A673 (cell line): Measurements from ENCODE around the gene RBBP5. TPM values are rescaled to one million over a fixed set of nuclear protein-coding genes. Genes with fewer than 3 reads are reported as not detected.

Source experiments
- BruUV-seq: library from RNA; stranded (reverse); fragments of 400-500 nt; replicated peaks from 2 replicates; lab custom pipeline; 2021; lab: Mats Ljungman, UMichigan
- CTCF ChIA-PET: fragments of 300-600 bp; sonication (Branson Sonifier 250); formaldehyde crosslinking; loops from one replicate; lab custom pipeline; 2022; ENCODE audit warnings: antibody characterized with exemption; lab: Charles Lee
- POLR2A ChIA-PET: fragments of 300-600 bp; sonication (Branson Sonifier 250); formaldehyde crosslinking; loops from one replicate; lab custom pipeline; 2022; ENCODE audit warnings: antibody characterized with exemption; ENCODE audit not compliant: low non-redundant PET; lab: Charles Lee
- DNase-seq: peaks from one replicate; pipeline ENCODE4 v3.0.0-alpha.2; 2015; ENCODE audit warnings: low spot score
- H3K27ac ChIP-seq: fragments of 200-600 bp; sonication (generic); 2 replicates; pipeline ENCODE4 v1.5.1; 2016; ENCODE audit warnings: mixed run types, low read depth, mild to moderate bottlenecking, mixed read lengths, antibody characterized with exemption, low read length; ENCODE audit not compliant: poor library complexity, severe bottlenecking
- H3K27me3 ChIP-seq: fragments of 200-600 bp; sonication (generic); replicated peaks from 2 replicates; pipeline ENCODE4 v1.6.1; 2017; ENCODE audit warnings: mixed run types, low read depth, mild to moderate bottlenecking, mixed read lengths, antibody characterized with exemption, low read length; ENCODE audit not compliant: insufficient read depth, poor library complexity
- H3K36me3 ChIP-seq: fragments of 200-600 bp; sonication (generic); 2 replicates; pipeline ENCODE4 v1.6.1; 2016; ENCODE audit warnings: mixed run types, mild to moderate bottlenecking, mixed read lengths, antibody characterized with exemption, low read length; ENCODE audit not compliant: insufficient read depth, poor library complexity, severe bottlenecking
- H3K4me1 ChIP-seq: fragments of 200-600 bp; sonication (generic); 2 replicates; pipeline ENCODE4 v1.6.1; 2017; ENCODE audit warnings: mixed run types, mild to moderate bottlenecking, mixed read lengths, antibody characterized with exemption, low read length; ENCODE audit not compliant: insufficient read depth, poor library complexity, severe bottlenecking
- H3K4me3 ChIP-seq: fragments of 200-600 bp; sonication (generic); 2 replicates; pipeline ENCODE4 v1.5.1; 2016; ENCODE audit warnings: low read depth, mixed run types, mild to moderate bottlenecking, mixed read lengths, low read length; ENCODE audit not compliant: poor library complexity, severe bottlenecking
- H3K9me3 ChIP-seq: fragments of 200-600 bp; sonication (generic); 2 replicates; pipeline ENCODE4 v1.6.1; 2016; ENCODE audit warnings: mixed run types, low read depth, mild to moderate bottlenecking, mixed read lengths, antibody characterized with exemption, low read length; ENCODE audit not compliant: poor library complexity, severe bottlenecking
- CTCF ChIP-seq: fragments of 300-800, 200-600 bp; sonication (generic); conservative IDR thresholded peaks from 2 replicates; pipeline ENCODE4 v1.5.1; 2017; ENCODE audit warnings: low read depth, mild to moderate bottlenecking, antibody characterized with exemption, low read length, moderate library complexity, mixed read lengths
- EZH2 ChIP-seq: fragments of 200-600 bp; sonication (generic); IDR thresholded peaks from 2 replicates; pipeline ENCODE4 v1.6.1; 2017; ENCODE audit warnings: borderline replicate concordance, low read depth, mild to moderate bottlenecking, mixed read lengths, antibody characterized with exemption, low read length; ENCODE audit not compliant: poor library complexity, severe bottlenecking
- intact Hi-C: fragments of 100-400 bp; cut with micrococcal nuclease; formaldehyde crosslinking; loops from one replicate; pipeline ENCODE4 v1.10.0; 2022; ENCODE audit not compliant: unreplicated experiment
- total RNA-seq: library from RNA; stranded (reverse); gene quantifications from 2 replicates; pipeline ENCODE4 v1.2.3, GENCODE V29; 2021

RBBP5 gene
- total RNA-seq, 1 experiment from 2014 or later = 32.0 TPM

- TF ChIP-seq CTCF = no peak
- no peak for TF ChIP-seq EZH2
- no TSS peak for BruUV-seq
- Histone ChIP-seq H3K9me3 (no peaks in the 10 kb centered on the region), H3K4me3 (no peak overlapping the region), H3K27me3 (no peaks in the 10 kb centered on the region), H3K4me1 (no peaks in the 10 kb centered on the region), H3K36me3 (no peaks in the 10 kb centered on the region), H3K27ac (no peak overlapping the region)
- no peak for DNase-seq
- CTCF ChIA-PET = no interaction called here
- intact Hi-C loops = no loop called here
- POLR2A ChIA-PET = no interaction called here
Measured at GRCh38 chr1:205077934-205078311, 43.9 kb downstream of the RBBP5 start.

- Histone ChIP-seq H3K4me3 (no peak overlapping the region), H3K9me3 (no peaks in the 10 kb centered on the region), H3K27me3 (no peaks in the 10 kb centered on the region), H3K4me1 (no peaks in the 10 kb centered on the region), H3K36me3 (no peaks in the 10 kb centered on the region), H3K27ac (no peak overlapping the region)
- DNase-seq = no peak
- no TSS peak for BruUV-seq
- ChIA-PET POLR2A (no interaction called here), CTCF (no interaction called here)
- intact Hi-C loops = no loop called here
- TF ChIP-seq CTCF = no peak
- TF ChIP-seq EZH2 = no peak
Measured at GRCh38 chr1:205077158-205077933, 44.4 kb downstream of the RBBP5 start.

- Histone ChIP-seq H3K4me3 (no peak overlapping the region), H3K27ac (no peak overlapping the region), H3K27me3 (no peaks in the 10 kb centered on the region), H3K9me3 (no peaks in the 10 kb centered on the region), H3K36me3 (no peaks in the 10 kb centered on the region), H3K4me1 (no peaks in the 10 kb centered on the region)
- DNase-seq = no peak
- ChIA-PET CTCF (no interaction called here), POLR2A (no interaction called here)
- no peak for TF ChIP-seq EZH2
- no peak for TF ChIP-seq CTCF
- intact Hi-C loops = no loop called here
- no TSS peak for BruUV-seq
Measured at GRCh38 chr1:205076245-205076761, 45.5 kb downstream of the RBBP5 start.
